MCF 10A (cell line): Measurements from ENCODE around the gene PTP4A1. TPM values are rescaled to one million over a fixed set of nuclear protein-coding genes. Genes with fewer than 3 reads are reported as not detected.
"Not testable (repeated sequence)": the region's sequence is repeated elsewhere in the genome, so short reads cannot be mapped to it uniquely, and the experiment has no call there.

Source experiments
- BruUV-seq: library from RNA; stranded (reverse); fragments of 400-500 nt; replicated peaks from 2 replicates; lab custom pipeline; 2021; lab: Mats Ljungman, UMichigan
- CTCF ChIA-PET: fragments of 300-600 bp; sonication (Branson Sonifier 250); formaldehyde crosslinking; extraction: SDS; loops from one replicate; lab custom pipeline; 2021; ENCODE audit warnings: antibody characterized with exemption, inconsistent platforms; lab: Yijun Ruan, JAX
- POLR2A ChIA-PET: fragments of 300-600, 350-650 bp; sonication (Branson Sonifier 250); formaldehyde crosslinking; extraction: SDS; loops from one replicate; lab custom pipeline; 2020; ENCODE audit warnings: antibody characterized with exemption, inconsistent platforms; lab: Yijun Ruan, JAX
- DNase-seq: peaks from one replicate; pipeline ENCODE4 v3.0.0-alpha.2; 2018; ENCODE audit not compliant: unreplicated experiment
- H3K27ac Mint-ChIP-seq: one replicate; pipeline ENCODE4 v1.8.0; 2022; ENCODE audit warnings: mild to moderate bottlenecking, low read depth, mixed read lengths; ENCODE audit not compliant: unreplicated experiment
- H3K27me3 Mint-ChIP-seq: one replicate; pipeline ENCODE4 v1.8.0; 2022; ENCODE audit warnings: mixed read lengths; ENCODE audit not compliant: insufficient read depth, unreplicated experiment
- H3K36me3 Mint-ChIP-seq: one replicate; pipeline ENCODE4 v1.8.0; 2022; ENCODE audit warnings: mild to moderate bottlenecking, moderate library complexity, mixed read lengths; ENCODE audit not compliant: insufficient read depth, unreplicated experiment
- H3K4me1 Mint-ChIP-seq: one replicate; pipeline ENCODE4 v1.8.0; 2022; ENCODE audit warnings: mixed read lengths; ENCODE audit not compliant: insufficient read depth, unreplicated experiment
- H3K4me3 Mint-ChIP-seq: one replicate; pipeline ENCODE4 v1.8.0; 2022; ENCODE audit warnings: mild to moderate bottlenecking, moderate library complexity, mixed read lengths; ENCODE audit not compliant: unreplicated experiment
- H3K9me3 Mint-ChIP-seq: one replicate; pipeline ENCODE4 v1.8.0; 2022; ENCODE audit warnings: mixed read lengths; ENCODE audit not compliant: unreplicated experiment
- intact Hi-C: fragments of 100-400 bp; cut with micrococcal nuclease; formaldehyde crosslinking; loops from 2 replicates; pipeline ENCODE4 v1.14.1; 2022
- total RNA-seq: library from RNA; stranded (reverse); gene quantifications from 2 replicates; pipeline ENCODE4 v1.2.3, GENCODE V29; 2022
- TF ChIP-seq, protein P1 (sequence below): fragments of 200-600 bp; IDR thresholded peaks from one replicate; pipeline ENCODE4 v1.8.0; 2022; ENCODE audit warnings: antibody characterized with exemption, mild to moderate bottlenecking; ENCODE audit not compliant: unreplicated experiment

PTP4A1 gene
- total RNA-seq, 1 experiment from 2014 or later, result 382 TPM

DNA sequence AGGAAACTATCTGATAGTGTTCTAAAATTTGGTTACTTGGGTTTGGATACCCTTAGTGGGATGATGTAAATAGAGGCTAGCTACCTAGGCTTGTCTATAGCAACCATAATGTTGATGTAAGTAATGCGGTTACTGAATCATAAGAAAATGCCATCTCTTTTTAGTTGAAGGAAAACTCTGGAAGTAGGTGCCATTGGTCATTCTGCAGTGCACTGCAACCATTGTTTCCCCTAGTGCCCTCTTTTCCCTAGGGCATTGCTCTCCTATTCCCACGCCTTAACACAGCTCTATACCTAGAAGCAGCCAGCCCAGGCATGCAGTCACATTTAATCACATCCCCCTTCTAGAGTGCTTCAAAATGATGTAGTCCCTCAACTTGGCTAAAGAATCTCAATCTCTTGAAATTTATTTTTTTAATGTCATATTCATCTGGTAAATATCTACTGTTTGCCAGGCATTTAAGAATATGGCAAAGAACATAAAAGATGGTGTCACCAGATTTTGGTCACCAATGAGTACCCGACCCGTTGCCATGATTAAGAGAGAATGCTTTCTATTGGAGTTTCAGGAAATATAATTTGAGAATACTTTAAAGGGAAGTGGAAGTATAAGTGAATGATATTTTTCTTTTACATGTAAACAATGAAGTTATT lies 10.4 kb downstream of the PTP4A1 start:
- TF ChIP-seq, protein P1, sequence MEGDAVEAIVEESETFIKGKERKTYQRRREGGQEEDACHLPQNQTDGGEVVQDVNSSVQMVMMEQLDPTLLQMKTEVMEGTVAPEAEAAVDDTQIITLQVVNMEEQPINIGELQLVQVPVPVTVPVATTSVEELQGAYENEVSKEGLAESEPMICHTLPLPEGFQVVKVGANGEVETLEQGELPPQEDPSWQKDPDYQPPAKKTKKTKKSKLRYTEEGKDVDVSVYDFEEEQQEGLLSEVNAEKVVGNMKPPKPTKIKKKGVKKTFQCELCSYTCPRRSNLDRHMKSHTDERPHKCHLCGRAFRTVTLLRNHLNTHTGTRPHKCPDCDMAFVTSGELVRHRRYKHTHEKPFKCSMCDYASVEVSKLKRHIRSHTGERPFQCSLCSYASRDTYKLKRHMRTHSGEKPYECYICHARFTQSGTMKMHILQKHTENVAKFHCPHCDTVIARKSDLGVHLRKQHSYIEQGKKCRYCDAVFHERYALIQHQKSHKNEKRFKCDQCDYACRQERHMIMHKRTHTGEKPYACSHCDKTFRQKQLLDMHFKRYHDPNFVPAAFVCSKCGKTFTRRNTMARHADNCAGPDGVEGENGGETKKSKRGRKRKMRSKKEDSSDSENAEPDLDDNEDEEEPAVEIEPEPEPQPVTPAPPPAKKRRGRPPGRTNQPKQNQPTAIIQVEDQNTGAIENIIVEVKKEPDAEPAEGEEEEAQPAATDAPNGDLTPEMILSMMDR, result no peak
- ChIA-PET CTCF (interaction anchor here (0.5 to 2.9 kb wide), 2 partner anchors 197 to 230 kb away, joined by 7 to 18 read pairs; no protein-coding TSS in a partner anchor), POLR2A (interaction anchor here (1.0 to 2.1 kb wide), 3 partner anchors 9 to 230 kb away, joined by 5 to 6 read pairs (median 5); partner anchors contain the start of gene PHF3)
- Mint-ChIP-seq H3K27ac (no peak overlapping the region), H3K4me1 (peaks cover 4% of the 10 kb centered on the region), H3K9me3 (no peaks in the 10 kb centered on the region), H3K27me3 (no peaks in the 10 kb centered on the region), H3K36me3 (peaks cover 77% of the 10 kb centered on the region), H3K4me3 (no peak overlapping the region)
- no peak for DNase-seq
- BruUV-seq, result no TSS peak
- intact Hi-C loops, result no loop called here

DNA sequence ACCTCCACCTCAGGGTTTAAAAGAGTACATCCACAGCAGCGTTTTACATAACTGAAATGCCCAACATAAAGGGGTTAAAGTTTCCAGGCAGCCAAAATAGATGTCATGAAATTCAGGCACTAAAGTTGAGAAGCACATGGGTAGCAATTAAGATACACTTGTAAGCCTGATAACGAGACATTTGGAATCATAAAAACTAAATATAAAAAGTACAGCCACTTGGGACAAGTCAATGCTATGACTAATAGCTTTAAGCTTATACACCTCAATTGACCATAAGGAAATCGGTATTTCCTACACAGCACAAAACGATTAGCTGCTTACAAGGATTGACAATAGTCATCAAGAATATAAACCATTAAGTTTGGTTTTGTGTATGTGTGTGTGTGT lies 11.8 kb downstream of the PTP4A1 start:
- no peaks in the 10 kb centered on the region for H3K27me3 Mint-ChIP-seq
- intact Hi-C loops, result no loop called here
- H3K36me3 Mint-ChIP-seq, result peaks cover 63% of the 10 kb centered on the region
- H3K9me3 Mint-ChIP-seq, result no peaks in the 10 kb centered on the region
- TF ChIP-seq, protein P1, result no peak
- H3K27ac Mint-ChIP-seq, result no peak overlapping the region
- POLR2A ChIA-PET, result interaction anchor here (0.5 to 2.1 kb wide), 12 partner anchors 10 to 295 kb away, joined by 3 to 11 read pairs (median 4); partner anchors contain the start of gene PHF3
- no TSS peak for BruUV-seq
- H3K4me1 Mint-ChIP-seq, result peaks cover 4% of the 10 kb centered on the region
- H3K4me3 Mint-ChIP-seq, result no peak overlapping the region
- CTCF ChIA-PET, result interaction anchor here (0.6 to 2.9 kb wide), 7 partner anchors 10 to 235 kb away, joined by 3 to 18 read pairs (median 5); no protein-coding TSS in a partner anchor
- DNase-seq, result peak; percentile 44

DNA sequence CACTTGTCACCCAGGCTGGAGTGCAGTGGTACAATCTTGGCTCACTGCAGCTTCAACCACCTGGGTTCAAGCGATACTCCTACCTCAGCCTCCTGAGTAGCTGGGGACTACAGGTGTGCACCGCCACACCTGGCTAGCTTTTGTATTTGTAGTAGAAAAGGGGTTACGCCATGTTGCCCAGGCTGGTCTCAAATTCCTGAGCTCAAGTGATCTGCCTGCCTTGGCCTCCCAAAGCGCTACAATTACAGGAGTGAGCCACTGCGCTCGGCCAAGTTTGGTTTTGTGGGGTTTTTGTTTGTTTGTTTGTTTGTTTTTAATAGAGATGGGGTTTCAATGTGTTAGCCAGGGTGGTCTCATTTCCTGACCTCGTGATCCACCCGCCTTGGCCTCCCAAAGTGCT lies 12.3 kb downstream of the PTP4A1 start:
- H3K4me3 Mint-ChIP-seq, result no peak overlapping the region
- peaks cover 4% of the 10 kb centered on the region for H3K4me1 Mint-ChIP-seq
- POLR2A ChIA-PET, result interaction anchor here (0.5 to 2.1 kb wide), 7 partner anchors 11 to 295 kb away, joined by 3 to 11 read pairs (median 4); no protein-coding TSS in a partner anchor
- no TSS peak for BruUV-seq
- no peaks in the 10 kb centered on the region for H3K9me3 Mint-ChIP-seq
- no peak overlapping the region for H3K27ac Mint-ChIP-seq
- intact Hi-C loops, result no loop called here
- CTCF ChIA-PET, result interaction anchor here (0.6 to 2.9 kb wide), 8 partner anchors 11 to 236 kb away, joined by 3 to 18 read pairs (median 4); no protein-coding TSS in a partner anchor
- no peaks in the 10 kb centered on the region for H3K27me3 Mint-ChIP-seq
- DNase-seq, result no peak
- peaks cover 59% of the 10 kb centered on the region for H3K36me3 Mint-ChIP-seq
- TF ChIP-seq, protein P1, result no peak

DNA sequence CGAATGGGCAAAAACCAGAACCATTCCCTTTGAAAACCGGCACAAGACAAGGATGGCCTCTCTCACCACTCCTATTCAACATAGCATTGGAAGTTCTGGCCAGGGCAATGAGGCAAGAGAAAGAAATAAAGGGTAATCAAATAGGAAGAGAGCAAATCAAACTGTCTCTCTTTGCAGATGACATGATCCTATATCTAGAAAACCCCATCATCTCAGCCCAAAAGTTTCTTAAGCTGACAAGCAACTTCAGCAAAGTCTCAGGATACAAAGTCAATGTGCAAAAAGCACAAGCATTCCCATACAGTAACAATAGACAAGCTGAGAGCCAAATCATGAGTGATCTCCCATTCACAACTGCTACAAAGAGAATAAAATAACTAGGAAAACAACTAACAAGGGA lies 13.4 kb downstream of the PTP4A1 start:
- H3K4me1 Mint-ChIP-seq, intact Hi-C loops, H3K27me3 Mint-ChIP-seq, BruUV-seq, H3K27ac Mint-ChIP-seq, H3K4me3 Mint-ChIP-seq, H3K9me3 Mint-ChIP-seq: not testable (repeated sequence)
- CTCF ChIA-PET, result interaction anchor here (0.7 to 2.9 kb wide), 2 partner anchors 233 kb away, joined by 3 to 18 read pairs; no protein-coding TSS in a partner anchor
- H3K36me3 Mint-ChIP-seq, result peaks cover 48% of the 10 kb centered on the region
- POLR2A ChIA-PET, result interaction anchor here (0.8 to 1.6 kb wide), 5 partner anchors 9 to 233 kb away, joined by 3 to 8 read pairs (median 5); no protein-coding TSS in a partner anchor
- peak; percentile 40 for DNase-seq
